ENCODE results near the gene COLEC12.

DNA sequence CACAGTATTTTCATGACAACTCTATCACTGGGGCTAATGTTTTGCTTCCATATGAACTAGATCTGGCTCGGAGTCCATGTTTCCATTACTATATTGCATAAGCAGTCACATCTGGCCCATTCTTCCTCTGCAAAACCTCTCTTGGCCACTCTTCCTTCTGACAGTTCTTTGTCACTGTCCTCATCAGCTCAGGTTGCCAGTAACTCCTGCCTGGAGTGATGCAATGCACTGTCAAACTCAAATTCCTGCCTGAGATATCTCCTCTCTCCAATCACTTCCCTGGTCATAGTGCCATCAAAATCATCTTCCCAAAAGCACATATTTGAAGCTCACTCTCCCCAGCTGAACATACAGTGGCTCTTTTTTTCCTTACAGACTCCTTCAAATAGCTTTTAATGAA, 66.1 kb downstream of the COLEC12 start:
- TF ChIP-seq CTCF (IDR thresholded peaks at IDR 0.05) (no peak), POLR2A (IDR thresholded peaks at IDR 0.05) (no peak)

Measured in testis (tissue), 2 donors.